ENCODE results near the gene CGAS. TPM values are rescaled to one million over a fixed set of nuclear protein-coding genes. Genes with fewer than 3 reads are reported as not detected.

CGAS gene
- total and polyA plus RNA-seq, 2 of the 4 experiments (the other 2 are of a cell fraction): 1.5 to 1.6 TPM

DNA sequence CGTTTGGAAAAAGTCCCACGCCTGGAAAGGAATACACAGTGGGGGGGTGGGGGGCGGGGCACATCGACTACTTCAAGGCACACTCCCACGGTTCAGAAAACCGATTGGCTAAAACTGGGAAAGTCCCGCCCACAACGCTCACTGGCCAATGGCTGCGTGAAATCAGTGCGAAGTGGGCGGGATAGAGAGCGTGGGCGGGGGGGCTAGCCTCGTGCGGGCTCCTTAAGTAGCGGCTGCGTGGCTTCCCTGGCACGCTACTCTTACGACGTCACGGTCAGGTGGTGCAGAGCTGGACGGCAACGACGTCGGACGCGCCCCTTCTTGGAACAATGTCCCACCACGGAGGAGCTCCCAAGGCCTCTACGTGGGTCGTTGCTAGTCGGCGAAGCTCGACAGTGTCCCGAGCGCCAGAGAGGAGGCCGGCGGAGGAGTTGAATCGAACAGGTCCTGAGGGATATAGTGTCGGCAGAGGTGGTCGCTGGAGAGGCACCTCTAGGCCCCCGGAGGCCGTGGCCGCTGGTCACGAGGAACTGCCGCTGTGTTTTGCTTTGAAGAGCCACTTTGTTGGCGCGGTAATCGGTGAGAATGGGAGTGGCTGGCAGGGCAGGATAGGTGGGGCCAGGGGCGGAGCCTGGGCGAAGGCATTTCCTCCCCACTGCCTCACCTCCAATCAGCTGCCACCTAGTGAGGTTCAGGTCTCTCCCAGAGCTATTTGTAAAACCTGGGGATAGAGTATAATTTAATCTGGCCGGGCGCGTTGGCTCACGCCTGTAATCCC lies 57.3 kb downstream of the CGAS start, which contains the start of gene DDX43:
Gene DDX43, plus strand, starts transcription at position 252 of the 778 bp plus-strand sequence. Its CDS starts 78 bp downstream, at position 330.
- Histone ChIP-seq H2BK5ac (ENCODE audit: low read depth, low read length, poor library complexity, severe bottlenecking) (no peak within 1 kb of the TSS), H3K14ac (replicated peaks; ENCODE audit: low read depth, low read length) (no peak within 1 kb of the TSS), H3K4ac (ENCODE audit: low read depth, low read length) (no peak within 1 kb of the TSS), H3K4me2 (ENCODE audit: low read depth, low read length) (no peak within 1 kb of the TSS), H3K18ac (ENCODE audit: low read depth, low read length) (no peak within 1 kb of the TSS), H3K9me3 (ENCODE audit: control insufficient read depth, insufficient read depth, low read length) (no peaks in the 10 kb centered on the region), H3K27ac (ENCODE audit: insufficient read depth, low read length) (no peak within 1 kb of the TSS), H3K56ac (ENCODE audit: extremely low read depth, insufficient read depth, low read length) (no peak within 1 kb of the TSS), H3K23ac (ENCODE audit: low read depth, low read length) (no peak within 1 kb of the TSS), H4K20me1 (ENCODE audit: insufficient read depth, low read length) (no peaks in the 10 kb centered on the region), H4K91ac (ENCODE audit: insufficient read depth, low read depth, low read length) (no peak within 1 kb of the TSS), H4K8ac (ENCODE audit: low read depth in 2 of 2, low read length in 2 of 2) (no peak within 1 kb of the TSS), H4K5ac (ENCODE audit: low read depth, low read length) (no peak within 1 kb of the TSS), H3K27me3 (ENCODE audit: control insufficient read depth, insufficient read depth, low read length) (no peaks in the 10 kb centered on the region), H2AFZ (replicated peaks; ENCODE audit: low read length, poor library complexity) (peak within 1 kb of the TSS; percentile 71), H2BK15ac (ENCODE audit: low read depth, low read length) (no peak within 1 kb of the TSS), H2BK120ac (ENCODE audit: low read depth, low read length) (no peak within 1 kb of the TSS), H3K4me1 (ENCODE audit: control insufficient read depth, insufficient read depth, low read length) (no peaks in the 10 kb centered on the region), H3K36me3 (ENCODE audit: control insufficient read depth, insufficient read depth, low read length) (no peaks in the 10 kb centered on the region), H2AK9ac (replicated peaks; ENCODE audit: low read depth, low read length, poor library complexity) (no peak within 1 kb of the TSS), H3K4me3 (ENCODE audit: insufficient read depth, low read depth, low read length) (no peak within 1 kb of the TSS), H3K79me1 (ENCODE audit: low read depth in 1 of 2, low read length in 2 of 2) (no peaks in the 10 kb centered on the region), H3K9me1 (ENCODE audit: insufficient read depth, low read length) (no peaks in the 10 kb centered on the region; the same call in 1 of the 2 replicates), H3K9ac (ENCODE audit: low read depth, low read length) (no peak within 1 kb of the TSS), H2BK20ac (ENCODE audit: low read depth, low read length) (no peak within 1 kb of the TSS), H2AK5ac (ENCODE audit: low read depth, low read length) (no peak within 1 kb of the TSS)
- ATAC-seq (ENCODE audit: low read depth) (no peak), DNase-seq (no peak)
- ChIA-PET CTCF (no interaction called here), POLR2A (ENCODE audit: unreplicated experiment) (no interaction called here)
- dilution Hi-C loops (cut with HindIII; ENCODE audit: low sequenced_read_pairs, unreplicated experiment) (no loop called here), in situ Hi-C loops (cut with MboI; ENCODE audit: low sequenced_read_pairs) (no loop called here), intact Hi-C loops (cut with micrococcal nuclease) (no loop called here)
- TF ChIP-seq NFE2L2 (IDR thresholded peaks at IDR 0.05; ENCODE audit: low read depth, low read length) (no peak), CHD1 (IDR thresholded peaks at IDR 0.05; ENCODE audit: low read depth, low read length) (no peak), POLR2A (IDR thresholded peaks at IDR 0.05; ENCODE audit: low read depth, low read length) (no peak), MAZ (IDR thresholded peaks at IDR 0.05; ENCODE audit: borderline replicate concordance, low read depth, low read length) (no peak), BHLHE40 (IDR thresholded peaks at IDR 0.05; ENCODE audit: low read depth, low read length) (no peak), RFX5 (IDR thresholded peaks at IDR 0.05; ENCODE audit: low read depth, low read length) (no peak), RAD21 (IDR thresholded peaks at IDR 0.05; ENCODE audit: low read length) (no peak), MAFK (IDR thresholded peaks at IDR 0.05; ENCODE audit: low read depth, low read length) (no peak), RCOR1 (IDR thresholded peaks at IDR 0.05; ENCODE audit: insufficient replicate concordance, low read length) (no peak), CEBPB (IDR thresholded peaks at IDR 0.05; ENCODE audit: low read depth, low read length) (no peak), MXI1 (IDR thresholded peaks at IDR 0.05; ENCODE audit: borderline replicate concordance, low read depth, low read length) (no peak), FOS (IDR thresholded peaks at IDR 0.05; ENCODE audit: low read depth, low read length) (no peak), SMC3 (IDR thresholded peaks at IDR 0.05; ENCODE audit: low read depth, low read length) (no peak)
- TF ChIP-seq, protein P1, sequence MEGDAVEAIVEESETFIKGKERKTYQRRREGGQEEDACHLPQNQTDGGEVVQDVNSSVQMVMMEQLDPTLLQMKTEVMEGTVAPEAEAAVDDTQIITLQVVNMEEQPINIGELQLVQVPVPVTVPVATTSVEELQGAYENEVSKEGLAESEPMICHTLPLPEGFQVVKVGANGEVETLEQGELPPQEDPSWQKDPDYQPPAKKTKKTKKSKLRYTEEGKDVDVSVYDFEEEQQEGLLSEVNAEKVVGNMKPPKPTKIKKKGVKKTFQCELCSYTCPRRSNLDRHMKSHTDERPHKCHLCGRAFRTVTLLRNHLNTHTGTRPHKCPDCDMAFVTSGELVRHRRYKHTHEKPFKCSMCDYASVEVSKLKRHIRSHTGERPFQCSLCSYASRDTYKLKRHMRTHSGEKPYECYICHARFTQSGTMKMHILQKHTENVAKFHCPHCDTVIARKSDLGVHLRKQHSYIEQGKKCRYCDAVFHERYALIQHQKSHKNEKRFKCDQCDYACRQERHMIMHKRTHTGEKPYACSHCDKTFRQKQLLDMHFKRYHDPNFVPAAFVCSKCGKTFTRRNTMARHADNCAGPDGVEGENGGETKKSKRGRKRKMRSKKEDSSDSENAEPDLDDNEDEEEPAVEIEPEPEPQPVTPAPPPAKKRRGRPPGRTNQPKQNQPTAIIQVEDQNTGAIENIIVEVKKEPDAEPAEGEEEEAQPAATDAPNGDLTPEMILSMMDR (conservative IDR thresholded peaks at IDR 0.05; ENCODE audit: low read depth, low read length): no peak
- TF ChIP-seq, protein P2, sequence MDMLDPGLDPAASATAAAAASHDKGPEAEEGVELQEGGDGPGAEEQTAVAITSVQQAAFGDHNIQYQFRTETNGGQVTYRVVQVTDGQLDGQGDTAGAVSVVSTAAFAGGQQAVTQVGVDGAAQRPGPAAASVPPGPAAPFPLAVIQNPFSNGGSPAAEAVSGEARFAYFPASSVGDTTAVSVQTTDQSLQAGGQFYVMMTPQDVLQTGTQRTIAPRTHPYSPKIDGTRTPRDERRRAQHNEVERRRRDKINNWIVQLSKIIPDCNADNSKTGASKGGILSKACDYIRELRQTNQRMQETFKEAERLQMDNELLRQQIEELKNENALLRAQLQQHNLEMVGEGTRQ (IDR thresholded peaks at IDR 0.05; ENCODE audit: low read depth, low read length): no peak
- TF ChIP-seq, protein P3, sequence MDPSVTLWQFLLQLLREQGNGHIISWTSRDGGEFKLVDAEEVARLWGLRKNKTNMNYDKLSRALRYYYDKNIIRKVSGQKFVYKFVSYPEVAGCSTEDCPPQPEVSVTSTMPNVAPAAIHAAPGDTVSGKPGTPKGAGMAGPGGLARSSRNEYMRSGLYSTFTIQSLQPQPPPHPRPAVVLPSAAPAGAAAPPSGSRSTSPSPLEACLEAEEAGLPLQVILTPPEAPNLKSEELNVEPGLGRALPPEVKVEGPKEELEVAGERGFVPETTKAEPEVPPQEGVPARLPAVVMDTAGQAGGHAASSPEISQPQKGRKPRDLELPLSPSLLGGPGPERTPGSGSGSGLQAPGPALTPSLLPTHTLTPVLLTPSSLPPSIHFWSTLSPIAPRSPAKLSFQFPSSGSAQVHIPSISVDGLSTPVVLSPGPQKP (IDR thresholded peaks at IDR 0.05; ENCODE audit: borderline replicate concordance, low read depth, low read length): no peak
- BruUV-seq (replicated peaks): no TSS peak
- WGBS, 2 experiments (ENCODE audit: extremely low coverage in 2 of 2, insufficient read length in 1 of 2): 85% methylated on average over 25 of the region's 54 CpGs; no CpG with 5 or more reads in 1 of the 2 experiments

All from IMR-90 (cell line).